Neural progenitor cell (in vitro differentiated cells): ENCODE measurements around the gene SPON1. TPM values are rescaled to one million over a fixed set of nuclear protein-coding genes. Genes with fewer than 3 reads are reported as not detected.
A peak's percentile ranks its signal among the peaks of the same experiment; 100 is the strongest.
"Not testable (repeated sequence)": the region's sequence is repeated elsewhere in the genome, so short reads cannot be mapped to it uniquely, and the experiment has no call there.

ENCODE experiments used
- DNase-seq: peaks from one replicate; pipeline ENCODE4 v3.0.0-alpha.2; 2016; ENCODE audit warnings: low spot score
- H2AFZ ChIP-seq: fragments of 200-600 bp; sonication (generic); replicated peaks from 2 replicates; pipeline ENCODE4 v1.6.1; 2016; ENCODE audit warnings: antibody characterized with exemption
- H3F3A ChIP-seq: fragments of 200-600 bp; sonication (generic); 2 replicates; pipeline ENCODE4 v1.6.1; 2016; ENCODE audit warnings: antibody characterized with exemption, low read depth
- H3K27ac ChIP-seq: fragments of 200-600 bp; sonication (generic); 2 replicates; pipeline ENCODE4 v1.5.1; 2016; ENCODE audit warnings: mild to moderate bottlenecking
- H3K27me3 ChIP-seq: fragments of 200-600 bp; sonication (generic); 2 replicates; pipeline ENCODE4 v1.6.1; 2016; ENCODE audit warnings: mild to moderate bottlenecking, moderate library complexity
- H3K36me3 ChIP-seq: fragments of 200-600 bp; sonication (generic); 2 replicates; pipeline ENCODE4 v1.5.1; 2016
- H3K4me1 ChIP-seq: fragments of 200-600 bp; sonication (generic); 2 replicates; pipeline ENCODE4 v1.6.1; 2016; ENCODE audit warnings: mixed run types
- H3K4me2 ChIP-seq: fragments of 200-600 bp; sonication (generic); 2 replicates; pipeline ENCODE4 v1.6.1; 2016
- H3K4me3 ChIP-seq: fragments of 200-600 bp; sonication (generic); 2 replicates; pipeline ENCODE4 v1.5.1; 2016
- H3K79me2 ChIP-seq: fragments of 200-600 bp; sonication (generic); 2 replicates; pipeline ENCODE4 v1.6.1; 2016; ENCODE audit warnings: low read depth
- H3K9ac ChIP-seq: fragments of 200-600 bp; sonication (generic); 2 replicates; pipeline ENCODE4 v1.6.1; 2016
- H3K9me3 ChIP-seq: fragments of 200-600 bp; sonication (generic); 2 replicates; pipeline ENCODE4 v1.5.1; 2016; ENCODE audit warnings: low read depth
- H4K20me1 ChIP-seq: fragments of 200-600 bp; sonication (generic); 2 replicates; pipeline ENCODE4 v1.6.1; 2016; ENCODE audit warnings: low read depth
- H3K27ac Mint-ChIP-seq: 3 replicates; pipeline ENCODE4 v1.8.0; 2021; ENCODE audit warnings: mixed read lengths
- H3K27me3 Mint-ChIP-seq: 2 replicates; pipeline ENCODE4 v1.8.0; 2022; ENCODE audit warnings: low read depth, mild to moderate bottlenecking, inconsistent platforms, moderate library complexity, mixed read lengths; ENCODE audit not compliant: insufficient read depth
- H3K36me3 Mint-ChIP-seq: 3 replicates; pipeline ENCODE4 v1.8.0; 2021; ENCODE audit warnings: mixed read lengths
- H3K4me1 Mint-ChIP-seq: 3 replicates; pipeline ENCODE4 v1.8.0; 2021; ENCODE audit warnings: mixed read lengths
- H3K4me3 Mint-ChIP-seq: 3 replicates; pipeline ENCODE4 v1.8.0; 2021; ENCODE audit warnings: mild to moderate bottlenecking, moderate library complexity, mixed read lengths
- H3K9me3 Mint-ChIP-seq: 3 replicates; pipeline ENCODE4 v1.8.0; 2020; ENCODE audit warnings: mixed read lengths
- EZH2 ChIP-seq: fragments of 200-600 bp; sonication (generic); IDR thresholded peaks from 2 replicates; pipeline ENCODE4 v1.6.1; 2017; ENCODE audit warnings: antibody characterized with exemption, mild to moderate bottlenecking, moderate library complexity
- EZH2phosphoT487 ChIP-seq: fragments of 200-600 bp; sonication (generic); IDR thresholded peaks from 2 replicates; pipeline ENCODE4 v1.6.1; 2017; ENCODE audit warnings: antibody characterized with exemption
- total RNA-seq: library from RNA; depleted of rRNA; stranded (reverse); fragments of >200 nt; gene quantifications from 2 replicates; pipeline ENCODE4 v1.2.3, GENCODE V29; 2015; ENCODE audit warnings: low replicate concordance
- TF ChIP-seq, protein P1 (sequence below): fragments of 200-600 bp; sonication (generic); IDR thresholded peaks from 2 replicates; pipeline ENCODE4 v1.5.1; 2017; ENCODE audit warnings: antibody characterized with exemption, mild to moderate bottlenecking

The SPON1 gene
- total RNA-seq, 1 donor from 2014 or later = 35.4 TPM

DNA sequence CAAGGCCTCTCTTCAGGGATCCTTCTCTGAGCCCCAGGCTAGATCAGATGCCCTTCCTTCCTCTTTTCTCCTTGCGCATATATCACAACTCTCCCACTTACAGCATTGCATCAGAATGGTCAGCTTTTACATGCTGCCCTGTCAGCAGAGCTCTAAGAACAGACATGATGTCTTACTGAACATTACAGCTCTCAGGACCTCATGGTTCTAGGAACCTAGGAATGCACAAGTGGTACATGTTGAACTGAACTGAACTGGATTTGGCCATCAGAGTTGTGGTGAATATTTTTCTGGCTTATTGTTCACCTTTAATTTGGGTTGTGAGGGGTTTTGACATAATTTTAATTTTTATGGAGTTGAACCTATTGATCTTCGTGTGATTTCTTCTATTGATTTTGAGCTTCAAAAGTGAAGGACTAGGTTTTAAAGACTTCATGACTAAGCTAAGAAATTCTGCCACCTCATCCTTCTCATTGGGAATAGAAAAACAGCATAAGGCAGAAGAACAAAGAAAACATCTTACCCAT, 37.7 kb upstream of the SPON1 start:
- Histone ChIP-seq H3K9me3 (no peaks in the 10 kb centered on the region), H4K20me1 (no peaks in the 10 kb centered on the region), H3K27me3 (no peaks in the 10 kb centered on the region), H3K36me3 (no peaks in the 10 kb centered on the region), H3K79me2 (no peaks in the 10 kb centered on the region), H3K4me2 (no peak overlapping the region), H2AFZ (no peak overlapping the region), H3K4me3 (no peak overlapping the region), H3K27ac (no peak overlapping the region), H3K9ac (no peak overlapping the region), H3K4me1 (peaks cover 9% of the 10 kb centered on the region), H3F3A (no peaks in the 10 kb centered on the region)
- Mint-ChIP-seq H3K4me1 (peaks cover 13% of the 10 kb centered on the region), H3K9me3 (no peaks in the 10 kb centered on the region), H3K36me3 (no peaks in the 10 kb centered on the region), H3K27ac (peak overlapping the region; percentile 13), H3K4me3 (no peak overlapping the region), H3K27me3 (no peaks in the 10 kb centered on the region)
- TF ChIP-seq, protein P1, sequence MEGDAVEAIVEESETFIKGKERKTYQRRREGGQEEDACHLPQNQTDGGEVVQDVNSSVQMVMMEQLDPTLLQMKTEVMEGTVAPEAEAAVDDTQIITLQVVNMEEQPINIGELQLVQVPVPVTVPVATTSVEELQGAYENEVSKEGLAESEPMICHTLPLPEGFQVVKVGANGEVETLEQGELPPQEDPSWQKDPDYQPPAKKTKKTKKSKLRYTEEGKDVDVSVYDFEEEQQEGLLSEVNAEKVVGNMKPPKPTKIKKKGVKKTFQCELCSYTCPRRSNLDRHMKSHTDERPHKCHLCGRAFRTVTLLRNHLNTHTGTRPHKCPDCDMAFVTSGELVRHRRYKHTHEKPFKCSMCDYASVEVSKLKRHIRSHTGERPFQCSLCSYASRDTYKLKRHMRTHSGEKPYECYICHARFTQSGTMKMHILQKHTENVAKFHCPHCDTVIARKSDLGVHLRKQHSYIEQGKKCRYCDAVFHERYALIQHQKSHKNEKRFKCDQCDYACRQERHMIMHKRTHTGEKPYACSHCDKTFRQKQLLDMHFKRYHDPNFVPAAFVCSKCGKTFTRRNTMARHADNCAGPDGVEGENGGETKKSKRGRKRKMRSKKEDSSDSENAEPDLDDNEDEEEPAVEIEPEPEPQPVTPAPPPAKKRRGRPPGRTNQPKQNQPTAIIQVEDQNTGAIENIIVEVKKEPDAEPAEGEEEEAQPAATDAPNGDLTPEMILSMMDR = no peak
- no peak for TF ChIP-seq EZH2
- no peak for TF ChIP-seq EZH2phosphoT487
- no peak for DNase-seq

DNA sequence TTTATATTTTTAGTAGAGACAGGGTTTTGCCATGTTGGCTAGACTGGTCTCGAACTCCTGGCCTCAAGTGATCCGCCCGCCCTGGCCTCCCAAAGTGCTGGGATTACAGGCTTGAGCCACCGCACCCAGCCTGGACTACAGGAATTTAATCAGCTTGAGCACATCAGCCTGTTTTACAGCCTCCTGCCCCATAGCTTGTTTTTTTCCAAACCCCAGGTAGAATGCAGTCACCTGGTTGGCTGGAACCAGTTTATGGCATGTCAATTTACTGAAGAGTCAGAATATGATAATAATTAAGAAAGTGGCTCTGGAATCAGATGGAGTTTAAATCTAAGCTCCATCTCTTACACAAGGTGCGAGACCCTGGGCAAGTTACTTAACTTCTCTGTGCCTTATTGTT, 36.2 kb upstream of the SPON1 start:
- not testable (repeated sequence) for H3K4me3 ChIP-seq, H3K36me3 ChIP-seq, H3K79me2 ChIP-seq, H3K4me2 ChIP-seq, H3K9me3 ChIP-seq, H3K4me3 Mint-ChIP-seq, H3K4me1 ChIP-seq, H3K9ac ChIP-seq, H3K27ac Mint-ChIP-seq, H3K27me3 Mint-ChIP-seq, H3K27me3 ChIP-seq, H3F3A ChIP-seq, H3K9me3 Mint-ChIP-seq, H2AFZ ChIP-seq, DNase-seq, H3K36me3 Mint-ChIP-seq, H3K27ac ChIP-seq, H4K20me1 ChIP-seq
- peaks cover 18% of the 10 kb centered on the region for H3K4me1 Mint-ChIP-seq

DNA sequence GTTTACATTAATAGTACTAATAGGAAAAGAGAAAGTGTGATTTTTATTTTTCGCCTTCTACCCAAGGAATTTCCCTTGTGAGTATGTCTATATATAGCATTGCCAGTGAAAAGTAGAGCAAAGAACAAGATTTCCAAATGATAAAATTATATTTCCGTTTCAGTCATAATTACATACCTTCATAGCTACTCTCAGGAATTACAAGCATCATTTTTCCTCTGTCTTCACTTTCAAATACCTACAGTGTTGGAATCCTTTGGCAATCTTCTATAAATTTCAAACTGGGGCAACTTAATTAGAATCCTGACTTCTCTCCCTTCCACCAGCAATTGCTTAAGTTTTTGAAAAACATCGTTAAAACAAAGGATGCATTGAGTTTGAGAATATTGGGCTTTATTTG, 35.5 kb upstream of the SPON1 start:
- Histone ChIP-seq H3K9me3 (no peaks in the 10 kb centered on the region), H3K27me3 (no peaks in the 10 kb centered on the region), H2AFZ (no peak overlapping the region), H3K4me2 (no peak overlapping the region), H3K9ac (no peak overlapping the region), H3F3A (no peaks in the 10 kb centered on the region), H3K36me3 (no peaks in the 10 kb centered on the region), H3K4me3 (no peak overlapping the region), H3K27ac (no peak overlapping the region), H3K79me2 (no peaks in the 10 kb centered on the region), H3K4me1 (peaks cover 9% of the 10 kb centered on the region), H4K20me1 (no peaks in the 10 kb centered on the region)
- H3K27ac Mint-ChIP-seq = no peak overlapping the region
- TF ChIP-seq EZH2 = no peak
- TF ChIP-seq, protein P1 = no peak
- TF ChIP-seq EZH2phosphoT487 = no peak
- peaks cover 2% of the 10 kb centered on the region for H3K27me3 Mint-ChIP-seq
- H3K4me1 Mint-ChIP-seq = peaks cover 18% of the 10 kb centered on the region
- H3K36me3 Mint-ChIP-seq = no peaks in the 10 kb centered on the region
- no peak overlapping the region for H3K4me3 Mint-ChIP-seq
- no peaks in the 10 kb centered on the region for H3K9me3 Mint-ChIP-seq
- no peak for DNase-seq

DNA sequence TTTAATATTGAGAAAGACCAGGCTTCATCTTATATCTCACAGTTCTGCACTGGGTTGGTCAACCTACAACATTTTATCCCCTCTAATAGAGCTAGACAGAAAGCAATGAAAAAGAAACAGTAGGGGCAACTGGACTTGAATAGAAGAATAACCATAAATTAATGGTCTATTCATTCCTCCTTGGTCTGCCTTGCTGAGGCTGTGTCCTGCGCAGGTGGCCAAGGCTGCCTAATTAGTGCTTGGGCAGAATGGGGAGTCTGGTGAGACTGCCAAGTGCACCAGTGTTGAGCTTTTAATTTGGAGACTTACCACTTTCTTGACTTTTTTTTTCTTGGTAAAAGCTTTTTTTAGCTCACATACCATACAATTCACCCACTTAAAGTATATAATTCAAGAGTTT, 35.0 kb upstream of the SPON1 start:
- Mint-ChIP-seq H3K27me3 (peaks cover 2% of the 10 kb centered on the region), H3K27ac (no peak overlapping the region), H3K9me3 (no peaks in the 10 kb centered on the region), H3K36me3 (no peaks in the 10 kb centered on the region), H3K4me1 (peaks cover 18% of the 10 kb centered on the region), H3K4me3 (no peak overlapping the region)
- Histone ChIP-seq H3K36me3 (no peaks in the 10 kb centered on the region), H3K27ac (no peak overlapping the region), H3K4me3 (no peak overlapping the region), H3K4me2 (no peak overlapping the region), H3K9me3 (no peaks in the 10 kb centered on the region), H3K79me2 (no peaks in the 10 kb centered on the region), H3K9ac (no peak overlapping the region), H3F3A (no peaks in the 10 kb centered on the region), H4K20me1 (no peaks in the 10 kb centered on the region), H3K27me3 (no peaks in the 10 kb centered on the region), H2AFZ (no peak overlapping the region), H3K4me1 (peaks cover 9% of the 10 kb centered on the region)
- DNase-seq = no peak
- TF ChIP-seq, protein P1 = no peak
- TF ChIP-seq EZH2phosphoT487 = no peak
- TF ChIP-seq EZH2 = no peak
